IMR-90 (cell line): ENCODE measurements around the gene AGPAT3. TPM values are rescaled to one million over a fixed set of nuclear protein-coding genes. Genes with fewer than 3 reads are reported as not detected.

Source experiments
- ATAC-seq: fragments of 200-7000 bp; cut with Tn5 transposase; 2 replicates; pipeline ENCODE4 v1.9.1; 2020; ENCODE audit warnings: low read depth, mild to moderate bottlenecking, moderate library complexity
- BruUV-seq: library from RNA; stranded (reverse); fragments of 400-500 nt; replicated peaks from 2 replicates; lab custom pipeline; 2021; lab: Mats Ljungman, UMichigan
- CTCF ChIA-PET: fragments of 300-600 bp; formaldehyde crosslinking; extraction: SDS; loops from one replicate; lab custom pipeline; 2021; ENCODE audit warnings: antibody characterized with exemption; lab: Yijun Ruan, JAX
- POLR2A ChIA-PET: fragments of 300-600 bp; sonication (Branson Sonifier 250); formaldehyde crosslinking; loops from one replicate; lab custom pipeline; 2022; ENCODE audit warnings: antibody characterized with exemption; ENCODE audit not compliant: unreplicated experiment; lab: Charles Lee
- DNase-seq: peaks from one replicate; pipeline ENCODE4 v3.0.0; 2013
- H2AFZ ChIP-seq: replicated peaks from 2 replicates; pipeline ENCODE3; 2013; ENCODE audit warnings: low read length, mild to moderate bottlenecking; ENCODE audit not compliant: poor library complexity
- H2AK5ac ChIP-seq: 2 replicates; pipeline ENCODE4 v1.6.1; 2013; ENCODE audit warnings: low read depth, low read length, inconsistent platforms
- H2AK9ac ChIP-seq: replicated peaks from 2 replicates; pipeline ENCODE3; 2013; ENCODE audit warnings: mild to moderate bottlenecking, low read depth, low read length, moderate library complexity; ENCODE audit not compliant: poor library complexity
- H2BK120ac ChIP-seq: 2 replicates; pipeline ENCODE4 v1.6.1; 2013; ENCODE audit warnings: low read depth, low read length, inconsistent platforms
- H2BK15ac ChIP-seq: 3 replicates; pipeline ENCODE4 v1.6.1; 2013; ENCODE audit warnings: low read depth, low read length, inconsistent platforms
- H2BK20ac ChIP-seq: 2 replicates; pipeline ENCODE4 v1.6.1; 2013; ENCODE audit warnings: low read depth, mild to moderate bottlenecking, inconsistent platforms, low read length, moderate library complexity
- H2BK5ac ChIP-seq: 2 replicates; pipeline ENCODE4 v1.6.1; 2013; ENCODE audit warnings: mild to moderate bottlenecking, low read depth, low read length, inconsistent platforms; ENCODE audit not compliant: poor library complexity, severe bottlenecking
- H3K14ac ChIP-seq: replicated peaks from 2 replicates; pipeline ENCODE4 v1.6.1; 2013; ENCODE audit warnings: low read depth, low read length, inconsistent platforms
- H3K18ac ChIP-seq: 2 replicates; pipeline ENCODE4 v1.6.1; 2013; ENCODE audit warnings: low read depth, low read length, control low read depth
- H3K23ac ChIP-seq: 2 replicates; pipeline ENCODE4 v1.6.1; 2013; ENCODE audit warnings: low read depth, low read length, inconsistent platforms
- H3K27ac ChIP-seq: 2 replicates; pipeline ENCODE4 v1.5.1; 2013; ENCODE audit warnings: mild to moderate bottlenecking, control low read depth, low read length; ENCODE audit not compliant: insufficient read depth
- H3K27me3 ChIP-seq: 2 replicates; pipeline ENCODE4 v1.6.1; 2013; ENCODE audit warnings: low read length; ENCODE audit not compliant: control insufficient read depth, insufficient read depth
- H3K36me3 ChIP-seq: 2 replicates; pipeline ENCODE4 v1.6.1; 2013; ENCODE audit warnings: low read length, mixed read lengths; ENCODE audit not compliant: control insufficient read depth, insufficient read depth
- H3K4ac ChIP-seq: 2 replicates; pipeline ENCODE4 v1.6.1; 2013; ENCODE audit warnings: low read depth, low read length, inconsistent platforms
- H3K4me1 ChIP-seq: 2 replicates; pipeline ENCODE4 v1.6.1; 2013; ENCODE audit warnings: low read length, mixed read lengths; ENCODE audit not compliant: control insufficient read depth, insufficient read depth
- H3K4me2 ChIP-seq: 2 replicates; pipeline ENCODE4 v1.6.1; 2013; ENCODE audit warnings: low read depth, mild to moderate bottlenecking, control low read depth, low read length, moderate library complexity
- H3K4me3 ChIP-seq: 2 replicates; pipeline ENCODE4 v1.5.1; 2013; ENCODE audit warnings: low read depth, mild to moderate bottlenecking, control low read depth, low read length, moderate library complexity; ENCODE audit not compliant: insufficient read depth
- H3K56ac ChIP-seq: 2 replicates; pipeline ENCODE4 v1.6.1; 2013; ENCODE audit warnings: low read length, inconsistent platforms; ENCODE audit not compliant: insufficient read depth; ENCODE audit errors: extremely low read depth
- H3K79me1 ChIP-seq, 2 experiments: 2 replicates each; pipeline ENCODE4 v1.6.1; 2013; ENCODE audit warnings: low read length in 2 of 2, inconsistent platforms in 1 of 2, low read depth in 1 of 2
- H3K9ac ChIP-seq: 2 replicates; pipeline ENCODE4 v1.6.1; 2013; ENCODE audit warnings: low read depth, low read length, control low read depth
- H3K9me1 ChIP-seq: 2 replicates; pipeline ENCODE4 v1.6.1; 2013; ENCODE audit warnings: low read length, inconsistent platforms; ENCODE audit not compliant: insufficient read depth
- H3K9me3 ChIP-seq: 2 replicates; pipeline ENCODE4 v1.6.1; 2013; ENCODE audit warnings: low read length; ENCODE audit not compliant: control insufficient read depth, insufficient read depth
- H4K20me1 ChIP-seq: 2 replicates; pipeline ENCODE4 v1.6.1; 2013; ENCODE audit warnings: low read length, inconsistent platforms; ENCODE audit not compliant: insufficient read depth
- H4K5ac ChIP-seq: 2 replicates; pipeline ENCODE4 v1.6.1; 2013; ENCODE audit warnings: mild to moderate bottlenecking, low read depth, low read length, control low read depth
- H4K8ac ChIP-seq, 2 experiments: 2 replicates each; pipeline ENCODE4 v1.6.1; 2013; ENCODE audit warnings: low read depth in 2 of 2, low read length in 2 of 2, control low read depth in 1 of 2, inconsistent platforms in 1 of 2
- H4K91ac ChIP-seq: 2 replicates; pipeline ENCODE4 v1.6.1; 2013; ENCODE audit warnings: low read depth, low read length, inconsistent platforms; ENCODE audit not compliant: insufficient read depth
- MAFK ChIP-seq: IDR thresholded peaks from 2 replicates; pipeline ENCODE4 v1.6.1; 2012; ENCODE audit warnings: low read depth, low read length, improper control_type of control experiment
- MXI1 ChIP-seq: IDR thresholded peaks from 2 replicates; pipeline ENCODE4 v1.6.1; 2012; ENCODE audit warnings: low read depth, mild to moderate bottlenecking, low read length, moderate library complexity, borderline replicate concordance
- NFE2L2 ChIP-seq: fragments of 150-350 bp; IDR thresholded peaks from 2 replicates; pipeline ENCODE4 v1.6.1; 2016; ENCODE audit warnings: low read depth, mild to moderate bottlenecking, low read length
- POLR2A ChIP-seq: IDR thresholded peaks from 2 replicates; pipeline ENCODE4 v1.6.1; 2012; ENCODE audit warnings: mild to moderate bottlenecking, low read depth, low read length
- RAD21 ChIP-seq: IDR thresholded peaks from 2 replicates; pipeline ENCODE4 v1.6.1; 2012; ENCODE audit warnings: low read length, improper control_type of control experiment
- RCOR1 ChIP-seq: IDR thresholded peaks from 2 replicates; pipeline ENCODE4 v1.6.1; 2012; ENCODE audit warnings: mild to moderate bottlenecking, low read length, improper control_type of control experiment; ENCODE audit not compliant: insufficient replicate concordance
- WGBS, 2 experiments: methylation state at CpG; one replicate each; pipeline versions ENCODE4 v1.1.5 to v1.1.7; 2013; ENCODE audit warnings: missing lambda C conversion rate in 2 of 2; ENCODE audit not compliant: insufficient read length in 1 of 2; ENCODE audit errors: extremely low coverage in 2 of 2; 5-methylcytosine and 5-hydroxymethylcytosine counted together
- dilution Hi-C: fragments of 300-500 bp; cut with HindIII; formaldehyde crosslinking; loops from one replicate; pipeline ENCODE4 v1.14.3; 2018; ENCODE audit warnings: low sequenced_read_pairs; ENCODE audit not compliant: unreplicated experiment
- in situ Hi-C: fragments of 300-500 bp; cut with MboI; formaldehyde crosslinking; loops from 3 replicates; pipeline ENCODE4 v1.14.3; 2019; ENCODE audit warnings: low sequenced_read_pairs, inconsistent platforms, mixed read lengths
- intact Hi-C: fragments of 100-400 bp; cut with micrococcal nuclease; formaldehyde crosslinking; loops from 2 replicates; pipeline ENCODE4 v1.10.0; 2022
- polyA plus RNA-seq, 3 experiments: library from polyadenylated mRNA; depleted of rRNA; stranded (reverse); fragments of >200 nt; gene quantifications; 2 replicates each; pipeline ENCODE4 v1.2.3, GENCODE V29; 2012; ENCODE audit warnings: low replicate concordance in 1 of 3
- total RNA-seq: library from RNA; depleted of rRNA; stranded (reverse); fragments of >200 nt; gene quantifications from 2 replicates; pipeline ENCODE4 v1.2.3, GENCODE V29; 2012
- TF ChIP-seq, protein P1 (sequence below): fragments of 150-350 bp; IDR thresholded peaks from 2 replicates; pipeline ENCODE4 v1.6.1; 2017; ENCODE audit warnings: mild to moderate bottlenecking, antibody characterized with exemption, low read length, low read depth

Gene AGPAT3
- total and polyA plus RNA-seq, 2 of the 4 experiments (the other 2 are of a cell fraction): 27.1 to 38.7 TPM

DNA sequence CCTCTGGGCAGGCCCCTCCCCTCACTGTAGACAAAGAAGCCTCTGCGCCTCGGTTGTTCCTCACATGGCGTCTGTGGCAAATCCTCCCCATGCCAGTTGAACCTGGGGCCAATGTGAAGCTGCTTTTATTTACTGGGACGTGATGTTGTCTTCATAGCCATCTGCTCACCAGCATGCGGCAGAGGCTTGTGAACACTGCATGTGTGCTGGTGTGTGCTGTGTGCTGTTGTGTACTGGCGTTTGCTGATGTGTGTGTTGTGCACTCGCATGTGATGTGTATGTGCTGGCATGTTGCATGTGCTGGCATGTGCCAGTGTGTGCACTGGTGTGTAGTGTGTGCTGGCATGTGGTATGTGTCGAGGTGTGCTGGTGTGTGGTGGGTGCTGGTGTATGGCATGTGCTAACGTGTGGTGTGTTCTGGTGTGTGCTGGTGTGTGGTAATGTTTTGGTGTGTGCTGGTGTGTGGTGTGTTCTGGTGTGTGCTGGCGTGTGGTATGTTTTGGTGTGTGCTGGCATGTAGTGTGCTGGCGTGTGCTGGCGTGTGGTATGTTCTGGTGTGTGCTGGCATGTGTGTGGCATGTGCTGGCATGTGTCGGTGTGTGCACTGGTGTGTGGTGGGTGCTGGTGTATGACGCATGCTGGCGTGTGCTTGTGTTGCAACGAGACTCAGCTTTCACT lies 109.9 kb downstream of the AGPAT3 start:
- no TSS peak for BruUV-seq
- dilution Hi-C loops (no loop called here), in situ Hi-C loops (no loop called here), intact Hi-C loops (no loop called here)
- H2BK20ac ChIP-seq: no peak overlapping the region
- H2AK5ac ChIP-seq: peak overlapping the region; percentile 48; the same call in 1 of the 2 replicates
- peaks cover 0 to 8% of the 10 kb centered on the region in 2 experiments; a peak in 2 of 4 replicates for H3K79me1 ChIP-seq
- H3K4me2 ChIP-seq: no peak overlapping the region
- peak overlapping the region; percentile 6; the same call in 1 of the 2 replicates for H4K91ac ChIP-seq
- H3K27me3 ChIP-seq: no peaks in the 10 kb centered on the region
- H4K8ac ChIP-seq: no peak overlapping the region
- H2BK120ac ChIP-seq: no peak overlapping the region
- TF ChIP-seq, protein P1, sequence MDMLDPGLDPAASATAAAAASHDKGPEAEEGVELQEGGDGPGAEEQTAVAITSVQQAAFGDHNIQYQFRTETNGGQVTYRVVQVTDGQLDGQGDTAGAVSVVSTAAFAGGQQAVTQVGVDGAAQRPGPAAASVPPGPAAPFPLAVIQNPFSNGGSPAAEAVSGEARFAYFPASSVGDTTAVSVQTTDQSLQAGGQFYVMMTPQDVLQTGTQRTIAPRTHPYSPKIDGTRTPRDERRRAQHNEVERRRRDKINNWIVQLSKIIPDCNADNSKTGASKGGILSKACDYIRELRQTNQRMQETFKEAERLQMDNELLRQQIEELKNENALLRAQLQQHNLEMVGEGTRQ: no peak
- no peak for TF ChIP-seq POLR2A
- no peak for TF ChIP-seq RCOR1
- TF ChIP-seq NFE2L2: no peak
- no peak for TF ChIP-seq MXI1
- TF ChIP-seq MAFK: no peak
- no peak for TF ChIP-seq RAD21
- no peak overlapping the region for H2BK15ac ChIP-seq
- no peak overlapping the region; the same call in 1 of the 2 replicates for H3K14ac ChIP-seq
- H3K9ac ChIP-seq: no peak overlapping the region
- CTCF ChIA-PET: interaction anchor here (0.7 to 1.7 kb wide), 6 partner anchors 9 to 164 kb away, joined by 3 to 6 read pairs (median 4); no protein-coding TSS in a partner anchor
- peak overlapping the region; percentile 59 for H2AFZ ChIP-seq
- peaks cover 26% of the 10 kb centered on the region for H3K36me3 ChIP-seq
- no peak overlapping the region for H3K4me3 ChIP-seq
- H3K27ac ChIP-seq: no peak overlapping the region
- ATAC-seq (peak; percentile 36), DNase-seq (no peak)
- H2AK9ac ChIP-seq: peak overlapping the region; percentile 74
- H3K56ac ChIP-seq: no peak overlapping the region
- peaks cover 2% of the 10 kb centered on the region; the same call in 1 of the 2 replicates for H3K4me1 ChIP-seq
- peak overlapping the region; percentile 85 for H2BK5ac ChIP-seq
- POLR2A ChIA-PET: no interaction called here
- WGBS, 2 experiments: 94% methylated on average over 5 of the region's 16 CpGs; no CpG with 5 or more reads in 1 of the 2 experiments
- H4K20me1 ChIP-seq: peaks cover 9% of the 10 kb centered on the region
- no peak overlapping the region for H3K18ac ChIP-seq
- no peak overlapping the region for H4K5ac ChIP-seq
- H3K4ac ChIP-seq: no peak overlapping the region; the same call in 1 of the 2 replicates
- H3K23ac ChIP-seq: no peak overlapping the region
- no peaks in the 10 kb centered on the region for H3K9me3 ChIP-seq
- H3K9me1 ChIP-seq: peaks cover 5% of the 10 kb centered on the region
